Panc1 (cell line): ENCODE data around the gene CALCR.

Source experiments
- POLR2AphosphoS5 ChIP-seq: IDR thresholded peaks from 2 replicates; pipeline ENCODE4 v1.6.1; 2012; ENCODE audit warnings: mild to moderate bottlenecking, low read depth, low read length, moderate library complexity
- REST ChIP-seq, 2 experiments: IDR thresholded peaks; 2 replicates each; pipeline ENCODE4 v1.6.1; 2011 to 2012; ENCODE audit warnings: low read depth in 2 of 2, control low read depth in 1 of 2, low read length in 1 of 2, mild to moderate bottlenecking in 1 of 2, moderate library complexity in 1 of 2; ENCODE audit not compliant: insufficient read depth in 1 of 2
- TCF7L2 ChIP-seq: IDR thresholded peaks from 2 replicates; pipeline ENCODE4 v1.6.1; 2011; ENCODE audit warnings: mild to moderate bottlenecking, low read depth, low read length, inconsistent platforms
- TF ChIP-seq, protein P1 (sequence below): fragments of 450-650 bp; IDR thresholded peaks from 2 replicates; pipeline ENCODE4 v1.5.1; 2017; ENCODE audit warnings: mild to moderate bottlenecking

DNA sequence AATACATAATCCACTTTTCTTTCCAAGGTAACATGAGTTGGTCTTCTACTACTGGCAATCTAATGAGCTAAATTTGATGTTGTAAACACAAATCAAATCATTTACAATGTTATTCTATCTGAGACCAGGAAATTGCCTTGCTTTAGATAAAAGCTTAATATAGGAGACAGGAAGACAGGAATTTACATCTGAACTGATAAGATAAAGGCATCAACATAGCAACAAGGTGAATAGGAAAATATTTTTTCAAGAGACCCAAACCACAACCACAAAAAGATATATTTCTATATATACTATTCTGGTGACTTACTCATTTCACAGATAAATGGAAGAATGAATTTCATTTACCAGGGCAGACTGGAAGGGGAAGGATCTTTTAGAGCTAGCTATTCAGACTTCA, 46.3 kb upstream of the CALCR start:
- TF ChIP-seq, protein P1, sequence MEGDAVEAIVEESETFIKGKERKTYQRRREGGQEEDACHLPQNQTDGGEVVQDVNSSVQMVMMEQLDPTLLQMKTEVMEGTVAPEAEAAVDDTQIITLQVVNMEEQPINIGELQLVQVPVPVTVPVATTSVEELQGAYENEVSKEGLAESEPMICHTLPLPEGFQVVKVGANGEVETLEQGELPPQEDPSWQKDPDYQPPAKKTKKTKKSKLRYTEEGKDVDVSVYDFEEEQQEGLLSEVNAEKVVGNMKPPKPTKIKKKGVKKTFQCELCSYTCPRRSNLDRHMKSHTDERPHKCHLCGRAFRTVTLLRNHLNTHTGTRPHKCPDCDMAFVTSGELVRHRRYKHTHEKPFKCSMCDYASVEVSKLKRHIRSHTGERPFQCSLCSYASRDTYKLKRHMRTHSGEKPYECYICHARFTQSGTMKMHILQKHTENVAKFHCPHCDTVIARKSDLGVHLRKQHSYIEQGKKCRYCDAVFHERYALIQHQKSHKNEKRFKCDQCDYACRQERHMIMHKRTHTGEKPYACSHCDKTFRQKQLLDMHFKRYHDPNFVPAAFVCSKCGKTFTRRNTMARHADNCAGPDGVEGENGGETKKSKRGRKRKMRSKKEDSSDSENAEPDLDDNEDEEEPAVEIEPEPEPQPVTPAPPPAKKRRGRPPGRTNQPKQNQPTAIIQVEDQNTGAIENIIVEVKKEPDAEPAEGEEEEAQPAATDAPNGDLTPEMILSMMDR: no peak
- TF ChIP-seq REST (IDR thresholded peaks at IDR 0.05; ENCODE audit: insufficient read depth in 1 of 2, low read depth in 2 of 2, low read length in 1 of 2) (no peak), POLR2AphosphoS5 (no peak), TCF7L2 (no peak)
